NAMALWA (cell line): ENCODE results near the gene MRPL50.

Experiments
- DNase-seq: peaks from one replicate; pipeline ENCODE4 v3.0.0-alpha.2; 2015; ENCODE audit warnings: low spot score

The MRPL50 gene

DNA sequence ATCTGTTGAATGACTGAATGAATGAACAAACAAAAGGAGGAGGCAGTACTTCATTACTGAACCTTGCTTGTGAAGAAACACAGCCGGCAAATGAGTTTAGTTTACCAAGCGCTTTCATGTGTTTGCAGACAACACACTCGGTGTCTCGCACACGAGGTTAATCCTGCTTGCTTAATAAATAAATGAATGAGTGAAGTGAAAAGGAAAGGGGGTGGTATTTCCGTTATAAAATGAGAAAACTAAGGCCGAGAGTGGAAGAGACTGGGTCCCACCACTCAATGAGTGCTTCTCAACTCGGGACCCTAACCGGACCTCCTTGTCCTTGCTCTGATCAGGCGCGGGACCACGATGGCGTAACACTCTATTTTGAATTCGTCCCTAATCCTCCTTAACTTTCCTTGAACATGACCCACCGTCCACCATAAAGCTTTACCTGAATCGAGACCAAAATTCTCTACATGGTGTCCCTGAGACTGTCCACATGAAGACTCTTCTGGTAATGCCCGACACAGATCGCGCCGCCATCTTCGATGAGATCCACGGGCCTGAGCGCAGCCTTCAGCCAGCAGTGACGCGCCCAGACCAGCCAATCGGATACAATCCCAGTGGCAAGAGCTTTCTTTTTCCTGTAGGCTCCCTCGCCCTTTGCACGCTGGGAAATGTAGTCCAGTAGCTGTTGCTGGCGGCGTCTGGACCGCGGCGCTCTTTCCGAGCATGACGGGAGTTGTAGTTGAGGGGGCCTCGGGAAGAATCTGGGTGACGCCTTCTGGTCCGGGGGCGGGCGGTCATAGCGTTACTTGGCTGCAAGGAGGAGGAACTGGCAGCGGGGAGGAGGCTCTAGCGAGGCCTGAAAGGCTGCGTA lies at the start of gene MRPL50, which contains the start of gene ZNF189:
MRPL50 (minus strand) TSS at position 551 of the 862 bp plus-strand sequence; CDS start at position 525, 26 bp downstream.
ZNF189 (plus strand) TSS at position 784 of the 862 bp plus-strand sequence. CDS start 306 bp downstream, outside the sequence.
- peak; percentile 99 for DNase-seq

DNA sequence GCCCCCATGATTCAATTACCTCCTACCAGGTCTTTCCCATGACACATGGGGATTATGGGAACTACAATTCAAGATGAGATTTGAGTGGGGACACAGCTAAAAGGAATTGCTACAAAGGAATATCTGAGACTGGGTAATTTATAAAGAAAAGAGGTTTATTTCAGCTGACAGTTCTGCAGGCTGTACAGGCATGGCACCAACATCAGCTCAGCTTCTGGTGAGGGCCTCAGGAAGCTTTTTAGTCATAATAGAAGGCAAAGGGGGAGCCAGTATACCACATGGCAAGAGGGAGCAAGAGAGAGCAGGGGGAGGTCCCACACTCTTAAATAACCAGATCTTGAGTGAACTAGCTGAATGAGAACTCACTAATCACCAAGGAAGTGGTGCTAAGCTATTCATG lies 48.3 kb upstream of the MRPL50 start:
- DNase-seq, result no peak

DNA sequence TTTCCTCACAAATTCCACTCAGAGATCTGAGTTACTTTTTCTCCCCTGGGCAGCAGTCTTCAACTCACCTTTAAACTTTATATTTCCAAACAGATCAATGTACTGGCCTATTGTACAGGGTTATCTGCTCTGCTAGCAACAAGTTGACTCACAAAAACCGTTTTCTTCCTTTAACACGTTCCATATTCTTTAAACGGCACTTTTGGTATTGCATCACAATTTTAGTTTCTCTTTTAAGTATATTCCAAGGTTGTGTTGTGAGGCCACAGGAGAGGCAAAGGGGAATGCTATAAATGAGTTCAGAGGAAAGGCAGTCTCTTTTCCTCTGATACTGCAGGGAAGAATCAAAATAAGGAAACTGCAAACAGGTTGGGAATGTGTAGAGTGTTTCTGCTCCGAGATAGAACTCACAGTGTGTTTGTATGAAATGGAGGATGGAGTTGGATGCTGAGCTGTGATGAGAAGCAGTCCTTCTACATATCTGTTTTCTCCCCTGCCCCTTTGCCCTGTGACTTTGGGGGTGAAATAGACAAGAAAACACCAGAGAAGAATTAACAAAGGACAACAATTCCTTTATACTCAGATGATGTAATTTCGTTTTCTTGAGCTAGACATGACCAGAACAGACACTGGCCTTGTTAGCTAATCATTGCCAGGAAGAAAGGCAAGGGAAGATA lies 47.1 kb upstream of the MRPL50 start:
- no peak for DNase-seq

DNA sequence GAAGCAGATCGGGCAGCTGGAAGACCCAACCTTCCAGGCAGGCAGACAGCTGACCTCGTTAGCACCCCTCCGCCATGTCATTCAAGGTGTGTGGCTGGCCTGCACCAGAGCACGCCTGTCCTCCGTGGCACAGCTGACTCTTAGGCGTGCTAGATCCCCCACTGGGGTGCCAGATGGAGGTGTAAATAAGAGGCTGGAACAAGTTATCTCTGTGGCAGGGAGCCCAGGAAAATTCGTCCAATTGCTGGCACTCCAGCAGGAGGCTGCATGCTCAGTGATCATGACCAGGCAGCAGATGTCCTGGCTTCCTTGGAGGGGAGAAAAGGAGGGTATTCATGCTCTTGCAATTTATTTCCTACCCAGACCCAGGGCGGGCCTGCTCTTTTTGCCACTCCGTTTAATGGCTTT lies 45.0 kb upstream of the MRPL50 start:
- DNase-seq, result no peak

DNA sequence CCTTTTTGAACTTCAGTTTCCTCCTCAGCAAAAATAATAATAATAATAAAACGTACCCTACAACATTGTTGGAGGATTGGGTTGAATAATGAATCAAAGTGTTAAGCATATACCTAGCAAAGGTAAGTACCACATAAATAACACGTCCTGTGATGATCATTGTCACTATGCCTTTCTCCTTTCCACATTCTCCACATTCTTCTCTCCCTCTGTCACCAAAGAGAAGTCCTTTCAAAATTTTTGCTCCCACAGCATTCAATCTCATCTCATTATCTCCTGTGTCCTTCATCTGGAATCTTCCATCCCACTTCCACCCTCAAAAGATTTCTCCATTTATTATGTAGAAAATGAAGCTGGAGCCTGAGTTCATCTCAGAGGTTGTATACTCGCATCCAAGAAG lies 44.3 kb upstream of the MRPL50 start:
- no peak for DNase-seq

DNA sequence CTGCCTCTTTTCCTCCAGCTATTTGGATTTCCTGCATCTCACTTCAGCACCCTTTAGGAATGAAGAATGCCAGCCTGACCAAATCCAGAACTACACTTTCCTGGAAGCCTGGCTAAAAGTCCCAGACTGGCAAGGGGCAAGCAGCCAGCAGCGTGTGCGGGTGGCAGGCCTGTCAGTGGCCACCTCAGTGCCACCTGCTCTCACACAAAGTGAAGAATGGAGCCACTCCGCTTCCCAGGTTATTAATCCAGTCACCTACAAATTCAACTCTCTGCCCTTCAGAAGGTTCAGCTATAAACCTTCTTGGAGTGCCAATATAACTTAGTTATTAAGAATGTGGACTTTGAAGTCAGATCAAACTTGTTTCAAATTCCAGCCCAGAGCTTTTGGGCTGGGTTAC lies 43.9 kb upstream of the MRPL50 start:
- DNase-seq, result no peak

DNA sequence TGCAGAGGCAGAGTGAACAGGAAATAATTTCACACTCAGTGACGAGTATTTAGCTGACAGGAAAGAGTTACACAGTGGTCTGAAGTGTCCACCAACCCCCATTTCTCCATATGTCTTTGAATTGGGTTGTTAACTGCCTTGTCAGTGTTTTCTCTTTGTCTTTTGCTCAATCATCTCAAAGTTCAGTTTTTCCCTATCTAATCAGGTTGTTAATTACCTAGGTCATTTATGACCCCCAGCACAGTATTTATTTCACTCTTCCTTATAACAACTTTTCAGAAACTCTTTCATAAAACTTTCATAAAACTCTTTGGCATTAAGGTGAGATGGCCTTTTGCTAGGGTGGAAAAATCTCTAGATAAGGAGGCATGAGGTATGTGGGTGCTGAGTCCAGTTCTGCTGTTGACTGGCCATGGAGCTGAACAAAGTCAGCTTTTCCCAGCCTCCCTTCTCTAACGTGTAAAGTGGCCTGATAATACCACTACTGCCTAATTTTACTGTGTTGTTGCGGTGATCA lies 42.4 kb upstream of the MRPL50 start:
- no peak for DNase-seq

DNA sequence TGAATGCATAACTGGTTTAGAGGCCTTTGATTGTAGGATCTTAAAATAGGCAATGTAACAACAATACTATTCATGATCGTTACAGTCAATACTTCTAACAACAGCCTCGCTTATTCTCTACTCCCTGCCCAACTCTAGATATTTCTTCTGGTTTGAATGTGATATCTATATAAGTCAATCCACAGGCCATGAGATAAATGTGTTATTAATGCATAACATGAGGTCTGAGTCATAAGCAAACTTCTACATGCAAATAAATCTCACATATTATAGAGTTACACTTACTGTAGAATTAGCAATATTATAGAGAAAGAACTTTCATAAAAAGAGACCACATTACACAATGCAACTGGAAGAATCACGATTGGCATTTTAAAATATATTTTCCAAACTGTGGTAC lies 40.1 kb upstream of the MRPL50 start:
- no peak for DNase-seq

DNA sequence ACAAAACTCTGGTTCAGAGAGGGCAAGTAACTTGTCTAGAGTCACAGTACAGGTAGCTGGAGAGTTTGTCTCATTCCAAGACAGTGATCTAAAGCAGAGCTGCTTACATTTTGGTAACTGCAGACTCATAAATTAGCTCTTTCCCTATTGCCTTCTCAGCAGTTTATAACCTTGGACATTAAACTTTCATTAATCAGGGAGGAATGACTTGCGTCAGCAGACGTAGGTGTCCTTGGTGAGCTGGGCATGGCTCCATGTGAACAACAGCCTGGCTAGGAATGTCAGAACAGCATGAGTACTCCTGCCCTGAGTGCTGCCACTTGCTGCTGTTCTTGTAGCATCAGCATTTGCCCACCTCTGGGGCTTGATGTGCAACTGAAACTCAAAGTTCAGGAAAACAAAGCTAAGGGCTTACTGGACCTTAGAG lies 39.4 kb upstream of the MRPL50 start:
- no peak for DNase-seq

DNA sequence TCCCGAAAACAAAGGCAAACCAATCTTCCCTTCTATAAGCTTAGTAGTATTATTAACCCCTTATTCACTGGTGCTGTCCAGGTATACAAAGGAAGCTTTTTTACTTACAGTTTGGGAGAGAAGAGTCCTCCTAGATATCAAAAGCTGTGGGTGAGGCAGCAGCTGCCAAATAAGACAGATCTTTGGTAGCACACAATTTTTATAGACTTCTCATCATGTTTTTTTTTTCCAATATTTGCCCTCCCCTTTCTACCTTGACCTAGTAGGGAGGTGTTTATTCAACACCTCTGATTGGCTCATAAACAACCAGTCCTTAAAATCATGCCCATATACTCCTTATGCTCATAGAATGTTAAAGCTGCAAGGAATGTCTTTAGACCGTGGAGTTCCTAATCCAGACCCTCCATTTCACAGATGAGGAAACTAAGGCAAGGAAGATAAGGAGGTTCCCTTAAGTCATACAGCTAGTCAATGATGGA lies 37.2 kb upstream of the MRPL50 start, which contains the start of gene ALDOB:
ALDOB (minus strand) TSS at position 174 of the 479 bp plus-strand sequence. CDS start 4,887 bp downstream, outside the sequence.
- DNase-seq, result no peak

DNA sequence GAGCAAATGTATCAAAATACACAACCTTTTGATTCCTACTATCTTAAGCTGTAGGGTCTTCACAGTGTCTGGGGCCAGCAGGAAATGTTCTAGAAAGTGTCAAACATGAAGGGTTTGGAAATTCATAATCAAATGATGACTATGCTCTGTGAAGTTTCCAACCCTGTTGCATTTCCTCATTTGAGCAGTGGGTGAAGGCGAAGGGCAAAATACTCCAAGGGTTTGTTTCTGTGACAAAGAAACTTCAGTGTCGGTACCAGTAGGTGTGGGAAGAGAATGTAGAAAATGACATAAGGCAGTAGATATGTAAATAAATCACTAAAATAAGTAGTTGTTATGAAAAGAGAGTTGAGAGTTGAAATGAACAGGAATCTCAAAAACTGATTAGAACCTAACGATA lies 36.6 kb upstream of the MRPL50 start:
- no peak for DNase-seq

DNA sequence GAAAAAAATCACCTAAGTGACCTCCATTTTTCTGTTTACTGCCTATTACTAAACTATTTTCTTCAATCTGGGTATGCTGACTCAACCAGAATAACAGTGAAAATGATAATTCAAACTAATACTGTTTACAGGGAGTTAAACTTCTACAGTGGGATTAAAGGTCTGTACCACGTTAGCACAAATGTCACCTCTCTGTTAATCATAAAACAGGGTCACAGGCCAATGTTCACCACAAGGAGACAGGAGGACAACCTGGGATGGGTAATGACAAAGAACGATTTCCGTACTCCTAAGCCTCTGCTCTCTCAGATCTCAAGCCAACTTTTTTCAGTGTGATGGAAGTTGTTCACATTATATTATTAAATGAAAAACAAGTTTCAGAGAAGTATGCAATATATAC lies 34.8 kb upstream of the MRPL50 start:
- no peak for DNase-seq

DNA sequence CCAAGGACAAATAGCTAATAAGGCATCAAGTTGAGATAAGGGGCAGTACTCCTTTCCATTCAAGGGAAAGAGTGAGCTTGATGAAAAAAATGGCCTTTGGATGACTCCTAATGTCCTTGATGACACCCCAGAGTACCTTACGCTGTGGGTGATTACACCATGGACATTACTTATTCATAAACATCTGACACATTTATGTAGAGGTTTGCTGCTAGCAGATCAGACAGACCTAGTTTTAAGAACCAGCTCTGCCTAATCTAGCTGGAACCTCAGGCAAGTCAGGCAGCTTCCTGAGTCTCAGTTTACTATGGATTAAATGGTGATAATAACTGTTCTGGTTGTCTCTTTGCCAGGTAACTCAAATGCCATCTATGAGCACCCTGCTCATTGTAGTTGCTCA lies 34.3 kb upstream of the MRPL50 start:
- no peak for DNase-seq

DNA sequence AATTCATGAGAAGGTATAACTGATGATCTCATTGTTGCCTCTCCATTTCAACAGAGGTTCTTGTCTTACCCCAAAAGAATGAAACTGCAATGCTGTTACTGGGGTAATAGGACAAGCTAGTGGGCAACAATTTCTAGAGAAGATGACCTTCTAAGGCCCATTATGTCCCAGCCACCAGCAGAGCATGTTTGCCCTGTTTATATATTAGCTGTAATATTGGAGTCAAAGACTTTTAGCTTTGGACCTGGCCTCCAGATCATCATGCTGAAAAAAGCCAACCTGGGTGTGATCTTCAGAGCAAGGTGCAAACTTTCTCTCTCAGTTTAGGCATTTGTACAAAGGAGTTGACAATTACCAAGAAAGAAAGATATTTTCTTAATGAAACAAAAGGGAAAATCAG lies 33.8 kb upstream of the MRPL50 start:
- no peak for DNase-seq

DNA sequence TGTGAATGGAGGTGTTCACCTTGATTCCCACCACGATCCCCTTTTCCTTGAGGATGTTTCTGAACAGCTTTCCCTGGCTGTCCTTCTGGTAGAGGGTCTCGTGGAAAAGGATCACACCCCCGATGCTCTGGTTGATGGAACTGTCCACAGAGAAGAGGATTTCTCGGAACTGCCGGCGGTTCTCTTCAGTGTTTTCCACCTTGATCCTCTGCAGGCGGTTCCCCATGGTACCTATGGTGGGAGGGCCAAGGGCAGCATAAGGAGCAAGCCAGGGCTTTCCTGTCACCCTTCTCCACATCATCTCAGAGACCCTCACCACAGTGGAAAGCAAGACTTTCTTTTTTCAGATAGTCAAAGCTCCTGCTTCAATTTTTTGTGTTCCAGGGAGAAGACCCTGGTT lies 31.3 kb upstream of the MRPL50 start:
- no peak for DNase-seq

DNA sequence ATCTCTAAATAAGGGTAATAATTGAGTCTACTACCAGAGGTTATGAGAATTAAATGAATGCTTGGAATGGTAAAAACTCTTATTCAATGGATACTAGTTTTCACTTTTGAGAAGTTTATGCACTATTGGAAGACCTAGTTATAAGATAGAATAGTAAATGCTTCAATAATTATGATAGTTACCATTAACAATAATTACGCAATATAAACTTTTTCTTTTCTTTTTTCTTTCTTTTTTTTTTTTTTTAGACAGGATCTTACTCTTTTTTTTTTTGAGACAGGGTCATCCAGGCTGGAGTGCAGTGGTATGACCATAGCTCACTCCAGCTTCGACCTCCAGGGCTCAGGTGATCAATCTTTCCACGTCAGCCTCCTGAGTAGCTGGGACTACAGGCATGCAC lies 30.5 kb upstream of the MRPL50 start:
- DNase-seq, result no peak

DNA sequence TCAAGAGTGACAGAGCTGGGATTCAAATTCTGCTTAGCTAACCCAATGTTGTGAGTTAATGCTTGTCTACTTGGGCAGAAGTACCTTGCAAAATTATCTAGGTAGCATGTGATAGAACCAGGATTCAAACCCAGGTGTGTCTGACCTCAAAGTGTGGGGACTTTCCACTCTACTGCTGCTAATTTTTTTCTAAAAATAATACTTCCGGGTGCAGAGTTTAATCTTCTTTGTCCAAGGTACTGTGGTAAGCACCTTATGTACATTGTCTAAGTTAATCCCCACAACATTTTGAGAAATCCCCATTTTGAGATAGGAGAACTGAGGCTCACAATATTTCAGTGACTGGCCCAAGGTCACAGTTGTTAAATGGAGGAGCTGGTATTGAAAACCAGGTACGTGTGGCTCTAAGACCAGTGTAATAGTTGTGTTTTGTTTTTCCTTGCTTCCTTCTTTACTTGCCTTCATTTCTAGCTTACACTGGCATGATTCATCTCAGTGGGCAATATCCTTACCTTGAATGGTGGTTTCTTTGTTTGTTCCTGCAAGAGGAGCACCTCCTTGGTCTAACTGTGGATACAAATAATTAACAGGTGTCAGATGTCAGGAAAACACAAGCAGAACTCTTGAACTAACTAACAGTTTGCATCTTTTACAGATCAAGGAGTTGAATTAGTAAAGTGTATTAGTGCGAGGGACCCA lies 29.7 kb upstream of the MRPL50 start:
- peak; percentile 5 for DNase-seq

DNA sequence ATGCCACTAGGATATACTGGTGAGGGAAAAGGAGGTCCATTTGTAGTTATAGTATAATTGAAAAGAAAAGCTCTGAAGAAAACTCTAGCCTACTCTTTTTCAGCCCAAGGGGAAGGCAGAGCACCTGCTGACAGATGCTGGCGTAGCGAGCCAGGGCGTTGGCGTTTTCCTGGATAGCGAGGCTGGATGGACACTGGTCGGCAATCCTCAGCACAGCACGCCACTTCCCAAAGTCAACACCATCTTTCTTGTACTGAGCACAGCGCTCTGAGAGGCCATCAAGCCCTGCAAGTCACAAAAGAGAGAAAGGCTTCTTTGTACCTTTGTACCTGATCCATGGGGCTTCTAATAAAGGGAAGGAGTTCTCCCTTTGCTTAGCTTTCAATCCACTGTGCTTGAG lies 28.9 kb upstream of the MRPL50 start:
- DNase-seq, result no peak

DNA sequence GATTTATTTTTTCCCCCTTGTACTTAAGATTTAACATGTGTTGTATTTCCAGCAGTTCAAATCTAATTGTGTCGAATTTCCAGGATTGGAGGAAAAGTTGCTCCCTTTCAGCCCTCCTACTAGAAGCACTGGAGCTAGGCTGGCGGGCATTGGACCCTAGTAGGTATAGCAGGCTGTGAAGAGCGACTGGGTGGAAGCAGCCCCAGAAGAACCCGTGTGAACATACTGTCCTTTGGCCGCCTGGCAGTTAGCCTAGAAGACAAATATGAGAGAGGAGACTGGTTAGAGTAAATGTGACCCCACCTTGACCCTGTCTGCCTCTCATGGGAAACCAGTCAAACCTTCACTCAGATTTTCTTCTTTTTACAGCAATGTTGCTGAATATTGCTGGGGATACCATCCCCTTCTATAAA lies 23.2 kb upstream of the MRPL50 start:
- no peak for DNase-seq

DNA sequence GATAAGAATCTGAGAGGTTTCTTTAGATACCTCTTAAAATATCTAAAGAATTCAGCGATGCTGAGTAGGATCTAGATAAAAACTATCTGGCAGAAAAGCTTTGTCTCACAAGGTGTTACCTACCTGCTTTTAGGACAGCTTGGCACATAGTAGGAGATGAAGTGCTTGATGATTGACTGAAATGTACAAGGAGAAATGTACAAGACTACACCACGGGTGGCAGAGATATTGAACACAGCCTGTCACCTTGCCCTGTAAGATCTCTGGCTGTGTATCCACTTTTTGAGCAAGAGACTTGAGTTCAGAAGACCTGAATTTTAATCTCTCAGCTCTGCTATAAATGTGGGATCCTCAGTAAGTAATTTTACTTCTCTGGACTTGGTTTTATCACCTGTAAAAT lies 21.4 kb upstream of the MRPL50 start:
- no peak for DNase-seq

DNA sequence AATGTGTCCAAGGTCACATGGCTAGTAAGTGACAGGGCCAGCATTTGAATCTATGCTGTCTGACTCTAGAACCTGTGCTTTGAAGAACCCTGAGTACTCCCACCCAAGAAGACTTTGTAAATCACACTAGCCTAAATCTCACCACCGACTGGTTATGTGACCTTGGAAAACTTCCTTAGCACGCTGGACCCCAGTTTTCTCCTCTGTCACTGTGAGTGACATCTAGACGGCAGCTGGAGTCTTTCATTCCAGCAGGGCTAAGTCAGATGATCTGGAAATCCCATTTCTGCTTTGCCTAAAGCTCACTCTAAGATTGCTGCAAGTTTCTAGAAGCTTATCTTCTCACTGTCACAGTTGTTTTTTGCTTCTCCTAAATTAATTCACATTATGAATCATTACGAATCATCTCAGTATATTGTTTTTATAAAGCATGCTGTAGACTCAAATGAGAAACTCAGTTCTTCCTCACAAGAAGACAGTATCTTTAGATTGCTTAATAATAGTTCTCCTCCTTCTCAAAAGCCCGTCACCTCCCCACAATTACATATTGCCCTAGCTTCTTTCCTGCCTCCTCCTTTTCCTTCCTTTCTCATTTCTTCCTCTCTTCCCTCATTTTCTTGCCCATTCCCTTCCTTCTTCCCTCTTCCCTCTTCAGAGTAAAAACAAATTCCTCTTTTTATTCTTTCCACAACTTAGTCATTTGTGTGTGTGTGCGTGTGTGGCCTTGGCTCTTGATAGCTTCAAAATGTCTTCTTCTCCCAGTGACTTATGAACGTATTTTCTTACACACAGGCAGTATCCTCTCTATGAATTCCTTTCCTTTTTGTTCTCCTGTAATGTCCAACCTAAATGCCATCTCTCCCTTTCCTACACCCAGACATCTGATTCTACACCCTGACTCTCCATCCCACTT lies 20.4 kb upstream of the MRPL50 start:
- no peak for DNase-seq
